IMR-90 (cell line): ENCODE data around the gene ZAP70. TPM values are rescaled to one million over a fixed set of nuclear protein-coding genes. Genes with fewer than 3 reads are reported as not detected.

Experiments
- ATAC-seq: fragments of 200-7000 bp; cut with Tn5 transposase; 2 replicates; pipeline ENCODE4 v1.9.1; 2020; ENCODE audit warnings: low read depth, mild to moderate bottlenecking, moderate library complexity
- BruUV-seq: library from RNA; stranded (reverse); fragments of 400-500 nt; replicated peaks from 2 replicates; lab custom pipeline; 2021; lab: Mats Ljungman, UMichigan
- CTCF ChIA-PET: fragments of 300-600 bp; formaldehyde crosslinking; extraction: SDS; loops from one replicate; lab custom pipeline; 2021; ENCODE audit warnings: antibody characterized with exemption; lab: Yijun Ruan, JAX
- POLR2A ChIA-PET: fragments of 300-600 bp; sonication (Branson Sonifier 250); formaldehyde crosslinking; loops from one replicate; lab custom pipeline; 2022; ENCODE audit warnings: antibody characterized with exemption; ENCODE audit not compliant: unreplicated experiment; lab: Charles Lee
- DNase-seq: peaks from one replicate; pipeline ENCODE4 v3.0.0; 2013
- H2AFZ ChIP-seq: replicated peaks from 2 replicates; pipeline ENCODE3; 2013; ENCODE audit warnings: low read length, mild to moderate bottlenecking; ENCODE audit not compliant: poor library complexity
- H2AK5ac ChIP-seq: 2 replicates; pipeline ENCODE4 v1.6.1; 2013; ENCODE audit warnings: low read depth, low read length, inconsistent platforms
- H2AK9ac ChIP-seq: replicated peaks from 2 replicates; pipeline ENCODE3; 2013; ENCODE audit warnings: mild to moderate bottlenecking, low read depth, low read length, moderate library complexity; ENCODE audit not compliant: poor library complexity
- H2BK120ac ChIP-seq: 2 replicates; pipeline ENCODE4 v1.6.1; 2013; ENCODE audit warnings: low read depth, low read length, inconsistent platforms
- H2BK15ac ChIP-seq: 3 replicates; pipeline ENCODE4 v1.6.1; 2013; ENCODE audit warnings: low read depth, low read length, inconsistent platforms
- H2BK20ac ChIP-seq: 2 replicates; pipeline ENCODE4 v1.6.1; 2013; ENCODE audit warnings: low read depth, mild to moderate bottlenecking, inconsistent platforms, low read length, moderate library complexity
- H2BK5ac ChIP-seq: 2 replicates; pipeline ENCODE4 v1.6.1; 2013; ENCODE audit warnings: mild to moderate bottlenecking, low read depth, low read length, inconsistent platforms; ENCODE audit not compliant: poor library complexity, severe bottlenecking
- H3K14ac ChIP-seq: replicated peaks from 2 replicates; pipeline ENCODE4 v1.6.1; 2013; ENCODE audit warnings: low read depth, low read length, inconsistent platforms
- H3K18ac ChIP-seq: 2 replicates; pipeline ENCODE4 v1.6.1; 2013; ENCODE audit warnings: low read depth, low read length, control low read depth
- H3K23ac ChIP-seq: 2 replicates; pipeline ENCODE4 v1.6.1; 2013; ENCODE audit warnings: low read depth, low read length, inconsistent platforms
- H3K27ac ChIP-seq: 2 replicates; pipeline ENCODE4 v1.5.1; 2013; ENCODE audit warnings: mild to moderate bottlenecking, control low read depth, low read length; ENCODE audit not compliant: insufficient read depth
- H3K27me3 ChIP-seq: 2 replicates; pipeline ENCODE4 v1.6.1; 2013; ENCODE audit warnings: low read length; ENCODE audit not compliant: control insufficient read depth, insufficient read depth
- H3K36me3 ChIP-seq: 2 replicates; pipeline ENCODE4 v1.6.1; 2013; ENCODE audit warnings: low read length, mixed read lengths; ENCODE audit not compliant: control insufficient read depth, insufficient read depth
- H3K4ac ChIP-seq: 2 replicates; pipeline ENCODE4 v1.6.1; 2013; ENCODE audit warnings: low read depth, low read length, inconsistent platforms
- H3K4me1 ChIP-seq: 2 replicates; pipeline ENCODE4 v1.6.1; 2013; ENCODE audit warnings: low read length, mixed read lengths; ENCODE audit not compliant: control insufficient read depth, insufficient read depth
- H3K4me2 ChIP-seq: 2 replicates; pipeline ENCODE4 v1.6.1; 2013; ENCODE audit warnings: low read depth, mild to moderate bottlenecking, control low read depth, low read length, moderate library complexity
- H3K4me3 ChIP-seq: 2 replicates; pipeline ENCODE4 v1.5.1; 2013; ENCODE audit warnings: low read depth, mild to moderate bottlenecking, control low read depth, low read length, moderate library complexity; ENCODE audit not compliant: insufficient read depth
- H3K56ac ChIP-seq: 2 replicates; pipeline ENCODE4 v1.6.1; 2013; ENCODE audit warnings: low read length, inconsistent platforms; ENCODE audit not compliant: insufficient read depth; ENCODE audit errors: extremely low read depth
- H3K79me1 ChIP-seq, 2 experiments: 2 replicates each; pipeline ENCODE4 v1.6.1; 2013; ENCODE audit warnings: low read length in 2 of 2, inconsistent platforms in 1 of 2, low read depth in 1 of 2
- H3K9ac ChIP-seq: 2 replicates; pipeline ENCODE4 v1.6.1; 2013; ENCODE audit warnings: low read depth, low read length, control low read depth
- H3K9me1 ChIP-seq: 2 replicates; pipeline ENCODE4 v1.6.1; 2013; ENCODE audit warnings: low read length, inconsistent platforms; ENCODE audit not compliant: insufficient read depth
- H3K9me3 ChIP-seq: 2 replicates; pipeline ENCODE4 v1.6.1; 2013; ENCODE audit warnings: low read length; ENCODE audit not compliant: control insufficient read depth, insufficient read depth
- H4K20me1 ChIP-seq: 2 replicates; pipeline ENCODE4 v1.6.1; 2013; ENCODE audit warnings: low read length, inconsistent platforms; ENCODE audit not compliant: insufficient read depth
- H4K5ac ChIP-seq: 2 replicates; pipeline ENCODE4 v1.6.1; 2013; ENCODE audit warnings: mild to moderate bottlenecking, low read depth, low read length, control low read depth
- H4K8ac ChIP-seq, 2 experiments: 2 replicates each; pipeline ENCODE4 v1.6.1; 2013; ENCODE audit warnings: low read depth in 2 of 2, low read length in 2 of 2, control low read depth in 1 of 2, inconsistent platforms in 1 of 2
- H4K91ac ChIP-seq: 2 replicates; pipeline ENCODE4 v1.6.1; 2013; ENCODE audit warnings: low read depth, low read length, inconsistent platforms; ENCODE audit not compliant: insufficient read depth
- CHD1 ChIP-seq: IDR thresholded peaks from 2 replicates; pipeline ENCODE4 v1.6.1; 2012; ENCODE audit warnings: low read depth, low read length, improper control_type of control experiment
- FOS ChIP-seq: fragments of 150-350 bp; IDR thresholded peaks from 2 replicates; pipeline ENCODE4 v1.6.1; 2016; ENCODE audit warnings: low read depth, low read length
- MAZ ChIP-seq: IDR thresholded peaks from 2 replicates; pipeline ENCODE4 v1.6.1; 2012; ENCODE audit warnings: low read depth, mild to moderate bottlenecking, low read length, improper control_type of control experiment, moderate library complexity, borderline replicate concordance
- POLR2A ChIP-seq: IDR thresholded peaks from 2 replicates; pipeline ENCODE4 v1.6.1; 2012; ENCODE audit warnings: mild to moderate bottlenecking, low read depth, low read length
- RCOR1 ChIP-seq: IDR thresholded peaks from 2 replicates; pipeline ENCODE4 v1.6.1; 2012; ENCODE audit warnings: mild to moderate bottlenecking, low read length, improper control_type of control experiment; ENCODE audit not compliant: insufficient replicate concordance
- RFX5 ChIP-seq: IDR thresholded peaks from 2 replicates; pipeline ENCODE4 v1.8.0; 2012; ENCODE audit warnings: low read depth, mild to moderate bottlenecking, low read length, moderate library complexity
- SMC3 ChIP-seq: fragments of 150-350 bp; IDR thresholded peaks from 2 replicates; pipeline ENCODE4 v1.6.1; 2016; ENCODE audit warnings: low read depth, mild to moderate bottlenecking, antibody characterized with exemption, low read length, moderate library complexity
- WGBS, 2 experiments: methylation state at CpG; one replicate each; pipeline versions ENCODE4 v1.1.5 to v1.1.7; 2013; ENCODE audit warnings: missing lambda C conversion rate in 2 of 2; ENCODE audit not compliant: insufficient read length in 1 of 2; ENCODE audit errors: extremely low coverage in 2 of 2; 5-methylcytosine and 5-hydroxymethylcytosine counted together
- dilution Hi-C: fragments of 300-500 bp; cut with HindIII; formaldehyde crosslinking; loops from one replicate; pipeline ENCODE4 v1.14.3; 2018; ENCODE audit warnings: low sequenced_read_pairs; ENCODE audit not compliant: unreplicated experiment
- in situ Hi-C: fragments of 300-500 bp; cut with MboI; formaldehyde crosslinking; loops from 3 replicates; pipeline ENCODE4 v1.14.3; 2019; ENCODE audit warnings: low sequenced_read_pairs, inconsistent platforms, mixed read lengths
- intact Hi-C: fragments of 100-400 bp; cut with micrococcal nuclease; formaldehyde crosslinking; loops from 2 replicates; pipeline ENCODE4 v1.10.0; 2022
- polyA plus RNA-seq, 3 experiments: library from polyadenylated mRNA; depleted of rRNA; stranded (reverse); fragments of >200 nt; gene quantifications; 2 replicates each; pipeline ENCODE4 v1.2.3, GENCODE V29; 2012; ENCODE audit warnings: low replicate concordance in 1 of 3
- total RNA-seq: library from RNA; depleted of rRNA; stranded (reverse); fragments of >200 nt; gene quantifications from 2 replicates; pipeline ENCODE4 v1.2.3, GENCODE V29; 2012
- TF ChIP-seq, protein P1 (sequence below): fragments of 150-350 bp; IDR thresholded peaks from 2 replicates; pipeline ENCODE4 v1.6.1; 2017; ENCODE audit warnings: mild to moderate bottlenecking, antibody characterized with exemption, low read length, low read depth

ZAP70 gene
- total and polyA plus RNA-seq, 2 of the 4 experiments (the other 2 are of a cell fraction): under 0.01 to 0.09 TPM

- ATAC-seq: no peak
- no CpG with 5 or more reads among the region's 4 CpGs for WGBS, 2 experiments
- in situ Hi-C loops: no loop called here
- Histone ChIP-seq H2AFZ (no peak overlapping the region), H3K23ac (no peak overlapping the region), H3K4me3 (no peak overlapping the region), H2BK15ac (no peak overlapping the region), H3K4me2 (no peak overlapping the region), H3K4me1 (no peaks in the 10 kb centered on the region), H2BK5ac (no peak overlapping the region), H3K14ac (no peak overlapping the region), H3K9me3 (no peaks in the 10 kb centered on the region), H3K27ac (no peak overlapping the region), H3K56ac (no peak overlapping the region), H4K20me1 (no peaks in the 10 kb centered on the region), H4K91ac (no peak overlapping the region), H2AK9ac (no peak overlapping the region), H3K4ac (no peak overlapping the region), H2BK120ac (no peak overlapping the region), H3K79me1 (no peaks in the 10 kb centered on the region; a peak in 1 of 4 replicates), H2BK20ac (no peak overlapping the region), H2AK5ac (no peak overlapping the region), H4K8ac (no peak overlapping the region), H3K27me3 (no peaks in the 10 kb centered on the region), H3K9ac (no peak overlapping the region), H4K5ac (no peak overlapping the region), H3K9me1 (peaks cover 5% of the 10 kb centered on the region; the same call in 1 of the 2 replicates), H3K18ac (no peak overlapping the region), H3K36me3 (peaks cover 24% of the 10 kb centered on the region)
- CTCF ChIA-PET: no interaction called here
- no peak for DNase-seq
- POLR2A ChIA-PET: no interaction called here
- intact Hi-C loops: no loop called here
- TF ChIP-seq, protein P1, sequence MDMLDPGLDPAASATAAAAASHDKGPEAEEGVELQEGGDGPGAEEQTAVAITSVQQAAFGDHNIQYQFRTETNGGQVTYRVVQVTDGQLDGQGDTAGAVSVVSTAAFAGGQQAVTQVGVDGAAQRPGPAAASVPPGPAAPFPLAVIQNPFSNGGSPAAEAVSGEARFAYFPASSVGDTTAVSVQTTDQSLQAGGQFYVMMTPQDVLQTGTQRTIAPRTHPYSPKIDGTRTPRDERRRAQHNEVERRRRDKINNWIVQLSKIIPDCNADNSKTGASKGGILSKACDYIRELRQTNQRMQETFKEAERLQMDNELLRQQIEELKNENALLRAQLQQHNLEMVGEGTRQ: no peak
- no peak for TF ChIP-seq MAZ
- TF ChIP-seq SMC3: no peak
- TF ChIP-seq RFX5: no peak
- no peak for TF ChIP-seq RCOR1
- TF ChIP-seq FOS: no peak
- TF ChIP-seq CHD1: no peak
- no peak for TF ChIP-seq POLR2A
- BruUV-seq: no TSS peak
- dilution Hi-C loops: no loop called here
These were observed 57.1 kb downstream of the ZAP70 start for GRCh38 chr2:97770445-97770844.
